ENCODE data around the gene GMDS.

DNA sequence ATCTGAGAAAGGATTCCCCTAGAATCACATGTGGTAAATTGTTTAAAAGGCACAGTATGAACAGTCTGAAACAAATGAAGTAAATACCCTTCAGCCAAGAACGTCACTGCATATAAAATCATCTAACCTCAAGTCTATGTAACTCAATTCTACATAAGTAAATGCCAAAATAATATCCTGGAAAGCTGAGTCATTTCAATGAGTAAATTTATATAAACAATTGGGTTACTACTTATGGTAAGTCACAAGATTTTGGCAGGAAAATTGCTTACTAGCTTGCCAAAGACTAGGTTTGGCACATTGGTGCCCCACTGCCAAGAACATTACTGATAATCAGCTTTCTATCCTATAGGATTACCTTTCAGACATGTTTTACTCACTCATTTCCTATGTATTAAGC lies 8.4 kb downstream of the GMDS start:
- no peak for TF ChIP-seq EZH2 (IDR thresholded peaks at IDR 0.05; ENCODE audit: insufficient read depth, poor library complexity, severe bottlenecking)
- TF ChIP-seq EZH2phosphoT487 (IDR thresholded peaks at IDR 0.05; ENCODE audit: insufficient read depth, low read depth), result no peak
